GM21786 (cell line): ENCODE results near the gene HEG1.
"Not testable (repeated sequence)": the region's sequence is repeated elsewhere in the genome, so short reads cannot be mapped to it uniquely, and the experiment has no call there.

Experiments
- ATAC-seq: cut with Tn5 transposase; IDR thresholded peaks from one replicate; pipeline ENCODE4 v1.9.1; 2021; ENCODE audit not compliant: unreplicated experiment

HEG1 gene

DNA sequence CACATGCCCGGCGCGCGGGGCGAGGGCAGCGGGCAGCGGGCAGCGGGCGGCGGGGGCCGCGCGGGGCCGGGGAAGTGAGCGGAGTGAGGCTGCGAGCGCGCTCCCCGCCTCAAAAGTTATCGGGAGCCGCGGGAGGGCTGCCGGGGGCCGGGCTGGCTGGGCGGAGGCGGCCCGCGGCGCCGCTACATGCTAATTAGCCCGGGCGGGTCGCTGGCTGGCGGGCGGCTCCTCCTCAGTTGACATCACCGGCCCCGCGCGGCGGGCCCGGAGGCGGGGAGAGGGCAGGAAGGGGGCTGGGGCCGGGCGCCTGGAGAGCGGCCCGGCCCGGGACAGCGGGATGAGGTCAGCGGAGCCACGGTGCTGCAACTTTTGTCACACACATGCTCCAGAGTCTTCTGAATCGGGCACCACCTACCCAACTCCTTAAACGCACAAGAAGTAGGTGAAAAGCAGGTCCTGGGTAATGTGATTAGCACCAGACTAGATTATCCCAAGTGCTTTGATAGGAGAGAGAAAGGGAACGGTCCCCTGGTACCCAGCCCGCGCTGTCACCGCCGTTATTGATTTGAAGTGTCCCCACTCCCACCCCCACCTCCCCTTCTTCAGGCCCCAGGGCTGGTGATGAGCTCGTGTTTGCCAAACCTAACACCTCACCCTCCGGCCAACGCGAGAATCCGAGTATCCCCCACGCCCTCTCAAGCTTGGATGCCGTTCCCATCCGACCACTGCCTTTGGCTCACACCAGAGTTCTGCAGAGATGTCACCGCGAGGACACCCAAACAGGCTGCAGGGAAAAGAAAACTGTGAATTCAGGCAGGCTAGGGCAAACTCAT, at the start of gene HEG1:
Gene HEG1, minus strand, starts transcription at position 85 of the 833 bp plus-strand sequence. CDS start 107 bp downstream, outside the sequence.
- ATAC-seq: peak; percentile 55

GRCh38 chr3:125105116-125105515, 49.3 kb upstream of the HEG1 start:
- no peak for ATAC-seq

- ATAC-seq: no peak
Measured at GRCh38 chr3:125104639-125105038, 48.8 kb upstream of the HEG1 start.

- no peak for ATAC-seq
Measured at GRCh38 chr3:125103406-125103805, 47.6 kb upstream of the HEG1 start.

DNA sequence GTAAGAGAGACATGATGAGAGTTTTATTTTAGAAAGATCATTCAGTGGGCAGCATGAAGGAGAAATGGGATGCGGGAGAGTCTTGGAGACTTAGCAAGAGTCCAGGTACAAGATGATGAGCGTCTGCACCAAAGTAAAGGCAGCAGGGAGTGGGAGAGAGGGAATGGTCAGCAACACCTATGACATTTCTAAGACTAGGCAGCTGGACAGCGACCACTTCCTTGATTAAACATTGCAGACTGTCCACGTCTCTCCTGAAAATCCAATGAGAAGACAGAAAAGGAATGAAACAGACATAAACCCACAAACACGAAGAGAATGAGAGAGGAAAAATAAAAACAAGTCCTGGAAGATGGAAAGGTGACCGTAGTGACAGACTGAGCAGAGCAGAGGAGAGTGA, 46.7 kb upstream of the HEG1 start:
- no peak for ATAC-seq

DNA sequence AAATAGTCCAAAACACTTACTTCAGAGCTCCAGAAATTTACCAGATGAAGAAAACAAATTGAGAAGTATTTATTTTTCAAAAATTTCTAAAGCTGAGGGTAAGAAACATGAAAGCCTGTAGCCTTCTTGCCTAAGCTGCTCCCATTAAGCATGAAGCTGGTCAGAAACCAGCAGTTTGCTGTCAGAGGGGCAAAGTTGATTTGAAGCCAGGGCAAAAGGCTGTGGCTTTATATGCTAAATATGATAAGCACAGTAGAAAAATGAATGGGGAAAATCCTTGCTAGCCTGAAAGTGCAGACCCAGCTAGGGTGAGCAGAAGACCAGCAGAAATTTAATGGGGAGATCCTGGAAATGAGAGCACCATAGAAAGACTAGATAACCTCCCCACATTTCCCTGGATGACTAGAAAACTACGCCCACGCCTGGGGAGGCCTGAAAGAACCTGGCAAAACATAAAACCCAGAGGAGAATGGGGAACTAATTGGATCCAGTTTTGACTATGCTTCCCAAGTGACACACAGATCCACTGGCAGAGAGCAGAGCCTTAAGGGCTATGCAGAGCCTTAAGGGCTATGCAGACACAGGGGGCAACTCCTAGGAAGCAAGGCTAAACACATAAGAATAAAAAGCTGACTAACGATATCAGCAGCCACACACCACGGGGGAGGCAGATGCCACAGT, 43.0 kb upstream of the HEG1 start:
- ATAC-seq: no peak

DNA sequence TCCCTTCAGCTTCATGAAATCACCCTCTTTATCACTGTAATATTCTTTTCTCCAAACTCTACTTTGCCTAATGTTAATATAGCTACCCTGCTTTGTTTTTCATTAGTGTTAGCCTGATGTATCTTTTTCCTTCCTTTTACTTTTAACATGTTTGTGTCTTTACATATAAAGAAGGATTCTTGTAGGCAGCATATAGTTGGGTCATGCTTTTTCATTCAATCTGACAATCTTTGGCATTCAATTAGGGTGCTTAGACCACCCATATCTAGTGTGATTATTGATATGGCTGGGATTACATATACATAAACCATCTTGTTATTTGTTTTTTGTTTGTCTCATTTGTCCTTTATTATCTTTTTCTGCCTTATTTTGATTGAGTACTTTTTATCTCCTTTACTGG, 34.9 kb upstream of the HEG1 start:
- ATAC-seq: no peak

- no peak for ATAC-seq
Measured at GRCh38 chr3:125087768-125088391, 32.1 kb upstream of the HEG1 start.

- ATAC-seq: no peak
Measured at GRCh38 chr3:125085166-125085565, 29.4 kb upstream of the HEG1 start.

DNA sequence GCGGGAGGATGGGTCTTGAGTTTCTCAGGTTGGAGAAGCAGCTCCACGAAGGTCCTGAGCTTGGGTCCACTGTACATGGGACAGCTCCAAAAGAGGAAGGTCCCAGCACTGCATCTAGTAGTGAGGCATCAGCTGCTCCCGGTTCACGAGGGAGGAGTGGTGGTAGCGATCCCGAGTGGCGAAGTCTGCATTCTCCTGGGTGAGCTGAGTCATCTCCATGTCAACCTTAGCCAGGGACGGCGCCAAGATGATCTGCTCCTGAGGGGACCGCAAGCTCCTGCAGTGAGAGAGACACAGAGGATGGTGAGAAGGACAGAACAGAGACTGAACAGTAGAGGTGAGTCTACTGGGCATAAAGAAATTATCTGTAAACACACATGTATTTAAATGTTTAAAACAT, 28.0 kb upstream of the HEG1 start:
- no peak for ATAC-seq

DNA sequence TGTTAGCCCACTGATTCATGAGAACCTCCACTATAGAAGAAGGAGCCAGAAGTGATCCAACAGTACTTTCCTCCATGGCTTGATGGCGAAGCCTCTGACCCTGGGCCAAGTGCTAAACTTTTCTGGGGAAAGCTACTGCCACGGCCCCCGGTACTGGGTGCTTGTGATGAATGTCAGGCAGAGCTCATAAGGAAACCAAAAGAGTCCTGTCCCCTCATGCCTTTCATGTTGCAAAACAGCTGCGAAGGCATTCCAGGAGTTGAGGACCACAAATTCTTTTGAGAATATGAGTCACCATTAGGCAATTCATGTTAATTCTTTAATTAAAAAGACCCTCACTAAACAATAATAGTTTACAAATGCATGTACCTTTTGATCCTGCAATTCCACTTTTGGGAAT, 26.5 kb upstream of the HEG1 start:
- not testable (repeated sequence) for ATAC-seq

GRCh38 chr3:125080077-125080476, 24.3 kb upstream of the HEG1 start:
- ATAC-seq: no peak

- no peak for ATAC-seq
Measured at GRCh38 chr3:125079675-125080045, 23.9 kb upstream of the HEG1 start.

GRCh38 chr3:125078951-125079674, 23.3 kb upstream of the HEG1 start:
- no peak for ATAC-seq

GRCh38 chr3:125077864-125078263, 22.1 kb upstream of the HEG1 start:
- no peak for ATAC-seq

DNA sequence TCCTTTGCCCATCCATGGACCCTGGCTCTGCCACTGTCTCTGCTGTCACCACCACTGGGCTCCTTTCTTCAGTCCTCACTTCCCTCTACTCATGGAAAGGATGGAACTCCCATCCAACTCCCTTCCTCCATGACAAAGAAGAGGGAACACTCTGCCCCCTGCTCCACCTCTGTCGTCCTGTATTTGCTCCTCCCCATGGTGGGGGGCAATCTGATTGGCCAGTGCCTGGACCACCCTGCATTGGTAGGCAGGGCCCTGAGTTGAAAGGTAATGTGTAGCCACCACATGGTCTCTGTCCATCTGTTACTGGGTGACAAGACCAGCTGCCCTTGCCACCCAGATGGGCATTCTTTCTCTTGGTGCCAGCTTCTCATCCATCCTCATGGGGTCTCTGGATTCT, 20.7 kb upstream of the HEG1 start:
- ATAC-seq: no peak

- ATAC-seq: no peak
Measured at GRCh38 chr3:125075738-125076137, 19.9 kb upstream of the HEG1 start.

- ATAC-seq: no peak
Measured at GRCh38 chr3:125073390-125073905, 17.7 kb upstream of the HEG1 start.

- ATAC-seq: no peak
Measured at GRCh38 chr3:125072749-125073389, 17.1 kb upstream of the HEG1 start.

- no peak for ATAC-seq
Measured at GRCh38 chr3:125072301-125072700, 16.5 kb upstream of the HEG1 start.
